NCI-H774 (cell line): Measurements from ENCODE around the gene FNDC7.
"Not testable (repeated sequence)": the region's sequence is repeated elsewhere in the genome, so short reads cannot be mapped to it uniquely, and the experiment has no call there.

Source experiments
- DNase-seq: peaks from one replicate; lab custom pipeline; 2025; lab: John Stamatoyannopoulos, UW

Gene FNDC7

GRCh38 chr1:108745980-108746381, 33.3 kb downstream of the FNDC7 start:
- no peak for DNase-seq

- DNase-seq = peak; percentile 95
These were observed 33.9 kb downstream of the FNDC7 start, which contains the start of gene STXBP3 for GRCh38 chr1:108746382-108747170. STXBP3 (plus strand) TSS chr1:108746674; CDS start chr1:108746738, 64 bp downstream.

DNA sequence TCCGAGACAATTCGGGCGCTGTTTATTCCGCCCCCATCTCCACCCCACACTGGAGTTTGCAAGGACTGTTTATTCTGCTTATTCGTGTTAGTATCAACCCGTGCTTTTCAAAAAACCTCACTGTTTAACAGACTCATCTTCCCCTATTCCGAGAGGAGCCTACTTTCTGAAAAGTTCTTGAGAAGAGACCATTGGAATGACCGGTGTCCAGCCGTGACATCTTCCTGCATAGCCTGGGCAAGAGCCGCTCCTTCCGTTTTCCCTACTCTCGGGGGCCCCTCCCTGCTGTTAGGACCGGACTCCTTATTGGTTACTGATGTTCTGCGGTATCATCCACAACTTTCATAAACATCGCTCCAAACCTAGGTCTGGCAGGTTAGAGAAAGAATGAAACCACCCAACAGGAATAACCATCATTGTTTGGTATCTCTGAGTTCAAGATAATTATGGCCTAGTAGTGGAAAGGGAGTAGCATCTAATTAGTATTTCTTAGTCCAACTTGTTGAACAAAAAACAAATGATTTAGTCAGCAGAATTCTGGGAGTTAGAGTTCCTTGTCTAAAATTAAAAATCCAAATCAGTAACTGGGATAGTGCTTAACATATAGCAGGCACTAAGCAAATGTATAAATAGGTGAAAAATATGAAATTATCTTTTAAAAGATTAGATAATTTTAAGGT, 34.6 kb downstream of the FNDC7 start:
- peak; percentile 43 for DNase-seq

DNA sequence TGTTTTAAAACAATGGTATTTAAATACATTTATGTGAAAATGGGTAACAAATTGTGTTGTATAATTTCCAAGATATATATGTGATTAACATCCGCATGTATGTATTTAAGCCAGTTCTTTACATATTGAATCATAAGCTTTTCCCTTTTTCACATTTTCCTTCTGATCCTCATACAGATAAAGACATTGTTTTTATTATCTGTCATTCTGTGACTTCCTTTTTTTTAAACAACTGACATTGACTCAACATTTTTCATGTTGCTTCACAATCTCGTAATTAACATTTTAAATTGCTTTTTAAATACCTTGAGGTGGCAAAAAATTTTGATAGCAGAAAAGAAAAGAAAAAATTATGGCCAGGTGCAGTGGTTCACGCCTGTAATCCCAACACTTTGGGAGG, 35.2 kb downstream of the FNDC7 start:
- DNase-seq = no peak

GRCh38 chr1:108749081-108749480, 36.4 kb downstream of the FNDC7 start:
- DNase-seq = no peak

DNA sequence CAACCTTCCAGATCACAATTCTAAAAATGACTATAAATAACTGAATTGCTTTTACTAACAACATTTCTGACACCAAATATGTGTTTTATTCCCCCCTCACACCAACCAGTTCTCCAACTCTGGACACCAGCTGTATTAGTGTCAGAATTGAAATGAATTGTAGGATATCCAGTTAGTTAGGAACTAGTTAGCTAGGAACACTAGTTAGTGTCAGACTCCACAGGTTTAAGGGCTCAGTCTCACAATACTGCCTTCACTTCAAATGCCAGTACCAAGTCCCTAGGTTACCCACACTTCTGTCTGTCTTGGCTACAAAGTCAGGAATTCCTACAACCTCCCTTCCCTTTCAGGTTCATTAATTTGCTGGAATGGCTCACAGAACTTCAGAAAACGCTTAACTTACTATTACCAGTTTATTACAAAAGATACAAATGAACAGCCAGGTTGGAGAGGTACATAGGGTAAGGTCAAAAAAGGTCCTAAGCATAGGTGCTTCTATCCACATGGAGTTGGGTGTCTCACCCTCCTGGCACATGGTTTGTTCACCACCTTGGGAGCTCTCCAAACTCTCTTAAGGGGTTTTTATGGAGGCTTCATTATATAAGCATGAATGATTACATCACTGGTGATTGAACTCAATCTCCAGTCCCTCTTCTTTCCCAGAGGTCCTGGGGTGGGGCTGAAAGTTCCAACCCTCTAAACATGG, 37.9 kb downstream of the FNDC7 start:
- DNase-seq = no peak

DNA sequence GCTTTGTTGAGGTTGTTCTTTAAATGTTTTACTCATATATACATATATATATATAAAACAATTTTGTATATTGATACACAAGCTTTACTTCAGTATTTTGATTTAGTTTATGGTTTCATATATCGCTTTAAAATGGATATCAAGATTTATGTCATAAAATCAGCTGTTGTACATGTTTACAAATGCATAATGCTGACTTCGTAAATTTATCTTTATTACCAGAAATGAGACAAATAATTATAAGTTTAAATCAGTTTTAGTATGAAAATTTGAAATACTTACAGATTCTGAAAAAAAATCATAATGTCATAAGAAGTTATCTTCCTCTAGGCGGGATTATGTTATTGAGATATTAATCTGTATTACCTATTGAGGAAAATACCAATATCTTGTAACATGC, 40.7 kb downstream of the FNDC7 start:
- DNase-seq = no peak

GRCh38 chr1:108758796-108759195, 46.1 kb downstream of the FNDC7 start:
- no peak for DNase-seq

DNA sequence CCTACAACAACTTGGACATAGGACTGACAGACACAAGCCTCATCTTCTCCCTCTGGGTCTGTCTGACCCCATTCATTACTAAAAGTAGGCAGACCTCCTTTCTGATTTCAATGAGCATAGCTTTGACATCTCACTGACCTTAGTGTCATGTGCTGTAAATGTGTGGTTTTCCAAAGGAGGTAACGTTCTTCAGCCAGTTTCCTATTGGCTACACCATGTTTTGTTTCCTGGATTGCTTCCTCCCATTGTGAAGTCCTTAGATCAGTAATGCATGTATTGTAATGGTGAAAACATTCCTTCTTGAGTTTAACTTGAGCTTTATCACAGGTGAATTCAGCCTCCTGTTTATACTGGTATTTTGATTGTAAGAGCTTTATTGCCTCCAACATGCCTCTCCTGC, 54.4 kb downstream of the FNDC7 start:
- DNase-seq = no peak

GRCh38 chr1:108767708-108768107, 55.0 kb downstream of the FNDC7 start:
- DNase-seq = no peak

DNA sequence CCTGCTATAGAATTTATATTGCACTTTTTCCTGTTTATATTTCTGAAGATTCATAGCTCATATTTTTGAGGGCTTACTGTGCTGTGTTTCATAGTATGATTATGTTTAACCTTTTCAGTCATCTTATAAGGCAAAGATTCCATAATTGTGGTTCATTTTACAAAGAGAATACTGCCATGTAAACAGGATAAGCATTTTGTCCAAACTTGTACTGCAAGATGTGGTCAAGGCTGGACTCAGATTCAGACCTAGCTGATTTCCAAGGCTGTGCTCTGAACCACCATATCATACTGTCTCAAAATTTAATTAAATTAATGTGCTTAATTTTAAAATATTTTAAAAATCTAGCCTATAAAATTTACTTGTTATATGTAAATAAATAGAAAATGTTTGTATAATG, 65.1 kb downstream of the FNDC7 start:
- DNase-seq = no peak

GRCh38 chr1:108779455-108779854, 66.7 kb downstream of the FNDC7 start:
- DNase-seq = no peak

DNA sequence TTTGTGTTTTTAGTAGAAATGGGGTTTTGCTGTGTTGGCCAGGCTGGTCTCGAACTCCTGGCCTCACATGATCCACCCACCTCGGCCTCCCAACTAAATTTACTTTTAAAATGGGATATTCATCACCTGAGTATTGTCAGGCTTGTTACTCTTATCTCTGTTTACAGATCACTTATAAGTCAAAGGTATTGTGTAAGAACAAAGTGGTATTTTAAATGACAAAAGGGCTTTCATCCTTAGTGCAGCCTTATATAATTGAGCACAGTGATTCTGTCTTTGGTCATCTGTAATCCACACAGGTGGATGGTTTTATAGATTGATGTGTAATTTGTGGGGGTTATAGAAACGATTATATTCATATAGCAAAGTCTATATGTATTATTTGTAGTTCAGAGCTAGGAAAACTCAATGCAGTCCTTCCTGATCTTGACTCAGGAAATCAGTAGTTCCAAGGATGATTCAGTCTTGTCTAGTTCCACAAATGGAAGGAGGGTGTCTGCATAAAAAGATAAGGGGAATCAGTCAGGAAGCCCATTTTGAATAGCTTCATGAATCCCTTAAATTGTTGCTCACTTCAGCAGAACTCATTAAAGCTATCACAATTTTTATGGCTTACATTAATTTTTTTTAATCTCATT, 68.3 kb downstream of the FNDC7 start:
- DNase-seq = peak; percentile 39

DNA sequence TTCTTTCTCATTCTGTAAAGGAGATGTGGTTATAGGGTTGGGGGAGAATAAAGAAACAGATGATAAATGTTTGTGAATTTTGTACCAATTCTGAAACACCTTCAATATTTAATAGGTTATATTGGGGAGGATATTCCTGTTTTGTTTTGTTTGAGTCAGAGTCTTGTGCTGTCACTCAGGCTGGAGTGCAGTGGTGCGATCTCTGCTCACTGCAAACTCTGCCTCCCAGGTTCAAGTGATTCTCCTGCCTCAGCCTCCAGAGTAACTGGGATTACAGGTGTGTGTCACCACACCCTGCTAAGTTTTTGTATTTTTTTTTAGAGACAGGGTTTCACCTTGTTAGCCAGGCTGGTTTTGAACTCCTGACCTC, 68.9 kb downstream of the FNDC7 start:
- DNase-seq = not testable (repeated sequence)

- no peak for DNase-seq
These were observed 72.6 kb downstream of the FNDC7 start for GRCh38 chr1:108785264-108785663.

DNA sequence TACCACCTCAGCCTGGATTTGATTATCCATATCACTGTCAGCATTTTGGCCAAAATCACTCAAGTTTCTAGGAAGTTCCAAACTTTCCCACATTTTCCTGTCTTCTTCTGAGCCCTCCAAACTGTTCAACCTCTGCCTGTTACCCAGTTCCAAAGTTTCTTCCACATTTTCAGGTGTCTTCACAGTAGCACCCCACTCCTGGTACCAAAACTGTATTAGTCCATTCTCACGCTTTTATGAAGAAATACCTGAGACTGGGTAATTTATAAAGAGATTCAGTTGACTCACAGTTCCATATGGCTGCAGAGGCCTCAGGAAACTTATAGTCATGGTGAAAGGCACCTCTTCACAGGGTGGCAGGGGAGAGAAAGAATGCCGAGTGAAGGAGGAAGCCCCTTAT, 73.2 kb downstream of the FNDC7 start:
- DNase-seq = no peak

- no peak for DNase-seq
These were observed 79.1 kb downstream of the FNDC7 start for GRCh38 chr1:108791790-108792189.
